Hypothalamus (tissue), 51 donors: ENCODE measurements around the gene NPDC1.
"Not testable (repeated sequence)": the region's sequence is repeated elsewhere in the genome, so short reads cannot be mapped to it uniquely, and the experiment has no call there.

ENCODE experiments used
- DNase-seq, 51 donors: peaks; one replicate each; lab custom pipeline; 2025; lab: John Stamatoyannopoulos, UW

The NPDC1 gene

DNA sequence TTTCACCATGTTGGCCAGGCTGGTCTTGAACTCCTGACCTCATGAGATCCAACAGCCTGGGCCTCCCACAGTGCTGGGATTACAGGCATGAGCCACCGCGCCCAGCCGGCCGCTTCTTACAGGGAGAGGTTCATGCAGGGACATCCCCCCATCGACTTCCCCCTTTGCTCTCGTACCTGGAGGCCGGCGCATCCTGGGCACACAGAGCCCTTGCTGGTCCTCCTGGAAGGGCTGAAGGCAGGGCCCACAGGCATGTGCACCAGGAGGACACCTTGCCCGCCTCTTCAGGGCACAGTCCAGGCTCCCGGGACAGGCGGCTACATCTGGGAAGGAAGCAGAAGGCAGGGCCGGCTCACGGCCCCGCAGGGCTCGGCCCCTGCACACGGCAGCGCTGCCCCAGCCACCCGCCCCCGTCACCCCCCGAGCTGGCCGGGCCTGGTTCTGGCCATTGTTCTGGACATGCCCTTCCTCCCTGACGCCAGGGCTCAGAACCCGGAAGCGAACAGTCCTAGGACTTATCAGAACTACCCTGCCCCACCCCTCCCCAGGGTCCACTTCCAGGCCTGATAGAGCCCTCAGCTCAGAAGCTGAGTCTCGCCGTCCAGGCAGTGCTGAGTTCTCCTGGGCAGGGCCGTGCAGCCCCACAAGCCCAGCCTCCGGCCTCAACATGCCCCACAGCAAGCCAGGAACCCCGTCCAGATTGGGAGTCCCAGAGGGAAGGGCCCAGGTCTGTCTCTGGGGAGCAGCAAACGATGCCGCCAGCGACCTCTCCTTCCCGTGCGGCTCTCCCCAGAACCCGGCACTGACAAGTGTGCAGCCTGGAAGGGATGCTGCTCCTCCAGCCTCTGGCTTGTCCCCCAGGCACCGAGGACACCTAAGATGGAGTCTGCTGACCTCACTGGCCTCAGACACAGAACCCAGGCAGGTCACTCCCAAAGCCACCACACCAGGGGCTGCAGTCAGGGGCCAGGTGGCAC, 2.9 kb downstream of the NPDC1 start:
- no peak for DNase-seq

DNA sequence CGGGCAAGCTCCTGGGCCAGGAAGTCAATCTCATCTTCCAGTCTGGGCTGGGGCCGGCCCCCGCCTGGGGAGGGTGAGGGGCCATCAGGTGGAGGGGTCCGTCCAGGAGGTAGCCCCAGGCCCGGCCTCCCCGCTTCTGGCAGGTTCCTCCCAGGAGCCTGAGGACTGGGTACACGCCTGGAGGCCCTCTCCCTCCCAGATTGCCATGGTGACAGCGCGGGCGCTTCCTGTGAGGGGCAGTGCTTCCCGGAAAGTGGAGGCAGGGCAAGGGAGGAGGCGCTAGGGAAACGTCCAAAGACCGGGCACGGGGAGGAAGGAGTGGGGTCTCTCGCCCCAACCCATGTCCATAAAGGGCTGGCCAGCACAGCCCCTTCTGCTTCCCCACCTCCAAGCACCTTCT, 4.9 kb downstream of the NPDC1 start:
- DNase-seq = peak in 1 of 51 donors; percentile 14

DNA sequence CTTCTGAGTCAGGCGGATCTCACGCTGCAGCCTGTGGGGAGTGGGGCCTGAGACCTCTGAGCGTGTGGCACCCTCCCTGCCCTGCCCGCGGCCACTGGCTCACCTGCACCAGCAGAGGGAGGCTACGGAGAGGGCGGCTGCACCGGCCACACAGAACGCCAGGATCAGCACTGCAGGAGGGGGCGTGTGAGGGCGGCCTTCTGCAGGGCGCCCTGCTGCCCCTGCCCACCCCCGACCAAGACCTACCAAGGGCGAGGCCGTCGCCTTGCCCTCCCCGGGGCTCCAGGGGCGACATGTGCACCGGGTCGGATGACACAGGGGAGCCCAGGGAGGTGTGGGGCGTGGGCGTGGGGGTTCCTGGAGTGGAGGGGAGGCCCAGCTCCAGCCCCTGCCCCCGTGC, 5.4 kb downstream of the NPDC1 start:
- DNase-seq = no peak

DNA sequence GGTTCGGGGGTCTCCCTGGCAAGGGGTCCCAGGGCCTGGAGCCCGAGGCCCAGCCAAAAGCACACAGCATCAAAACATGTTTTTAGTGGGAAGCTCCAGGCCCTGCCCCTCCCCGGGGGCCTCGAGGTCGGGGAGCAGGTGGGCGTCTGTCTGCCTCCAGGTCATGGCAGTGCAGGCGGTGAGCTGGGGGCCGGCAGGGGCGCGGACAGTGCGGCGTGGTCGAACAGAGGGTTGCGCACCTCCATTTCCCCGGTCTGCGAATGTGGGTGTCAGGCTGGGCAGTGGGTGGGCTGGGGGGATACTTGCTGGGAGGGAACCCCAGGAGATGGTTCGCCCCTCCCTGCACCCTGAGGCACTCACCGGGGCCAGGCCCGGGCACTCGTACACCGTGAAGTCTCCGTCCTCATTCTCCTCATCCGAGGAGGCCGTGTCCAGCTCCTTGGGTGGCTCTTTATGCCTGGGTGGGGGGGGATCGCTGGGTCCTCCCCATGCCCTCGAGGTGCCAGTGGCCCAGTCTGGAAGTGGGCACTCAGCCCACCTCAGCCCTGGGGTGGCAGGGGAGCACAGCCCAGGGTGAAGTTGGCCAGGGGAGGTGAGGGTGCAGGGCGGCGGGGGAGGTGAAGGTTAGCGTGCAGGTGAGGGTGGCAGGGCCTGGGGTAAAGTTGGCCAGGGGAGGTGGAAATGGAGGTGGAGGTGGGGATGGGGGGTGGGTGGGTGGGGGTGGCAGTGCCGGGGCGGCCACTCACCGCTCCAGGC, 6.2 kb downstream of the NPDC1 start:
- no peak for DNase-seq

DNA sequence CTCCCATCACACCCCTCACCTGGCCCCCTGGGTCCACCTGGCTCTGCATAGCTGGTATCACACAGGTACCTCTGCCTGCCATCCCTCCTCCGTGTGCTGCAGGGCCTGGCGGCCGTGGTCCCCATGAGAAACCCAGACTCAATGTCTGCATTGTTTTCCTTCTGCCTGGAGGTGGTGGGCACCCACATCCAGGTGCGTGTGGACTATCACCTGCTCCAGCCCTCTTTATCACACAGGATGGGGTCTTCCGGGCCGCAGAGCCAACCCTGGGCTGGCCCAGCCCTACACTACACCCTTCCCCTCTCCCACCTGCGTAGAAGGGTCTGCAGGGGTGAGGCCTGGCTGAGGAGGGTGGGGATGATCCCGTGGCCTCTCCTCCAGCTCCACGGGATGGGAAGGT, 7.1 kb downstream of the NPDC1 start:
- no peak for DNase-seq

DNA sequence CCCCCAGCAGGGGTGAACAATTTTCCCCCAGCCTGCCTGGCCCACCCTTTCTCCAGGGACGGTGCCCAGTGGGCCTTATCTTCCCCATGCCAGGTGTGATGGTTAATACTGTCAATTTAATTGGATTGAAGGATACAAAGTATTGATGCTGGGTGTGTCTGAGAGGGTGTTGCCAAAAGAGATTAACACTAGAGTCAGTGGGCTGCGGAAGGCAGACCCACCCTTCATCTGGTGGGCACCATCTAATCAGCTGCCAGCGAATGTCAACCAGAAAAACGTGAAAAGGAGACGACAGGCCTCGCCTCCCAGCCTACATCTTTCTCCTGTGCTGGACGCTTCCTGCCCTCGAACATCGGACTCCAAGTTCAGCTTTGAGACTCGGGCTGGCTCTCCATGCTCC, 8.5 kb downstream of the NPDC1 start:
- DNase-seq = no peak

DNA sequence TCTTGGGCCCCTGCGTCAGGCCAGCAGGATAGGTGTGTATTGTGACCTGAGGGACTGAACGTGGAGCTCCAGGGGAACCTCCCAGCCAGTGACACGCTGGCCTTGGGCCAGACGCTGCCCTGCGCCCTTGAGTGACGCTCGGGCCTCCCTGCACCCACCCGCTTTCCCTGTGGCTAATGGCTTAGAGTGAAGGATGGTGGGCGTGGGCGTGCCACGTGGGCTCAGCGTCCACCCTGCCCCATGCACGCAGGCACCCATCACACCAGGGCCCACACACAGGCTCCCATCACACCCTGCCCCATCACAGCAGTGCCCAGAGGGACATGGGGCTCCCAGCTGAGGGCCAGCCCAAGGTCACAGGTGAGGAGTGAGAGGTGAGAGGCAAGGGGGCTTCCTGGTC, 8.9 kb downstream of the NPDC1 start:
- no peak for DNase-seq

DNA sequence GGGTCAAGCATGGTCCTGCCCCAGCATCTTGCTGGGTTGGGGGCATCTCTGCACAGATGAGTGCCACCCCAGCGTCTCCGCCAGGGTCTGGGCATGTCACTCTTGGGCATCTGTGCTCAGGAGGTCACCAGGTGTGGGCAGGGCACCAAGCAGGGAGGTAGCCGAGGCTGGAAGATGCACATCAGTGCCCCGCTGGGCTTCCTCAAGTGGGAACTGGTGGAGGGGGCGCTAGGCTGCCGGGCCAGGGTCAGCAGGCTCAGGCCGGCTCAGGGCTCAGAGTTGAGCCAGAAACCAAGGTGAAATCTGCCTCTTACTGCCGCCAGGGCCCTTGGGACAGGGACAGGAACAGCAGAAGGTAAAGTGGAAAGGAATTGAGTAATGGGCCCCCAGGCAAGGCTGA, 10.0 kb downstream of the NPDC1 start:
- no peak for DNase-seq

DNA sequence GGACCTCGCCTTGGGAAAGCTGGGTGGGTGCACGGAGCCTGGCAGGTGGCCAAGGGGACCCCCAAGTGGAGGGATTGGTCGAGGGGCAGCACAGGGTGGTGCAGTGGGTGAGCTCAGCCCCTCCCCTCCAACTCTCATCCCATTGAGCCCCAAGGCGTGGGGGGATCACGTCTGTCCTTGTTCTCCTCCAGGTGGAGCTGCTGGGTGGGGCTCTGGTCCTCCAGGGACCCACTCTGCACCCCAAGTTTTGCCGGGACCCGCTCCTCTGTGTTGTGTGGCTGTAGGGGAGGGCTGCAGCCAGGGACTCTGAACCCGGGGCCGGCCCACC, 10.5 kb downstream of the NPDC1 start:
- DNase-seq = no peak

DNA sequence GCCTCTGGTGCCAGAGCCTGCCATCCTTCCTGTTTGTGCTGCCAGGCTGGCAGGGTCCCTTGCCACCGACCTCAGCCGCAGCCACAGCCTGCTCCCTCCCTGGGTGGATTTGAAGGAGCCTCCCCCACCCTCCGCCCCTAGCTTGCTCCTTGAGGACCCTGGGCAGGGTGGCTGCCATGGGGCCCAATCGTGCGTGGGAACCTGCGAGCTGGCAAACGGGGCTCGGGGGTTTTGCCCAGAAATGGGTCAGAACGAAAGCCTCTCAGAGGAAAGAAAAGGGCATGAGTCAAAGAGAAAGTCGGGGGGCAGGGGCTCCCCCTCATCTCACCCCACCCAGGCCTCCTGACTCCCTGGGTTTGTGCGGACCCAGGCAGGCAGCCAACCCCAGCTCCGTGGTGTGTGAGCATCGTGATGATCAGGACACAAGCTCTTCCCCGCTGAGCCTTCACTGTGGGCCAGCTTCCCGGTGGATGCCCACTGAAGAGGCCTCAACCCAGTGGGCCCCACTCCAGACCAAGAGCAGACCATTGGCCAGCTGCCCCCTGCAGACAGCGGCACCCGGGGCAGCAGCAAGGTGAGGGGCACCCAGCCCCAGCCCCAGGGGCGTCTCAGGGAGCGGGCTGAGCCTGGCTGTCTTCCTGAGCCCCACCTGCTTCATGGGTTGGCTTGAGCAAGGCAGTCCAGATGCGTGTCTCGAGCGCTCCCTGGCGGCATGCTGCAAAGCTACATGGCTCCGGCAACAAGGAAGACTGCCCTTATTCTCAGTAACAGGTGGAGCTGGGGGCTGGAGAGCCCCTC, 11.1 kb downstream of the NPDC1 start:
- DNase-seq = peak in 49 of 51 donors; percentile 20 to 90 (median 75)

DNA sequence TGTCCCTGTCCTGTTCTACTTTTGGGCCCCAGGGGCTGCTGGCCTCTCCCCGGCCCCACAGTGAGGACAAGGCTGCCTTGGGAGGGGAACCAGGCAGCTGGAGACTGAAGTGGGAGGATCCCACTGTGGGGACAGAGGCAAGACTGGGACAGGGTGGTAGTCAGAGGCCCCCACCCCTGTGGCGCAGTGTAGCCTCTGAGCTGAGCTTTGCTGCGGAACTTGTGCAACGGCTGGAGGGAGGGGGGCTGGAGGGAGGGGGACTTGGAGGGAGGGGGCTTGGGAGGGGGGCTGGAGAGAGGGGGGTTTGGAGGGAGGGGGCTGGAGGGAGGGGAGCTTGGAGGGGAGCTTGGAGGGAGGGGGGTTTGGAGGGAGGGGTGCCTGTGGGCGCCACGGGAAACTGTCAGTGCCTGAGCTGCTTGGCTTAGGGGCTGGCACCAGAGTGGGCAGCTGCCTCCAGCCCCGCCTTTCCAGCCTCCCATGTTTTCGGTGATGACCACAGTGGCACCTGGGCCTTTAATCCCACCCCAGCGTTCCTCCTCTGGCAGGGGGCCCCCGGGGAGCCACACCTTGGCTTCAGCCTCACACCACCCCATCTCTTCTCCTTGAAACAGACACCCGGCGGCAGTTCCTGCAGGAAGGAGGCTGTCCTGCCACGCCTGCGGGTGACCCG, 11.8 kb downstream of the NPDC1 start:
- no peak for DNase-seq

DNA sequence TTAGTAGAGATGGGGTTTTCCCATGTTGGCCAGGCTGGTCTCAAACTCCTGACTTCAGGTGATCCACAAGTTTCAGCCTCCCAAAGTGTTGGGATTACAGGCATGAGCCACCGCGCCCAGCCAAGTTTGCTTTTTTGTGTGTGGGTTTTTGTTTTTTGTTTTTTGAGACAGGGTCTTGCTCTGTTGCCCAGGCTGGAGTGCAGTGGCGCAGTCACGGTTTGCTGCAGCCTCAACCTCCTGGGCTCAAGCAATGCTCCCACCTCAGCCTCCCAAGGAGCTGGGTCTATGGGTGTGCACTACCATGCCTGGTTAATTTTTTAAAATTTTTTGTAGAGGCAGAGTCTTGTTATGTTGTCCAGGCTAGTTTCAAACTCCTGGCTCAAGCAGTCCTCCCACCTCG, 12.5 kb downstream of the NPDC1 start:
- not testable (repeated sequence) for DNase-seq

DNA sequence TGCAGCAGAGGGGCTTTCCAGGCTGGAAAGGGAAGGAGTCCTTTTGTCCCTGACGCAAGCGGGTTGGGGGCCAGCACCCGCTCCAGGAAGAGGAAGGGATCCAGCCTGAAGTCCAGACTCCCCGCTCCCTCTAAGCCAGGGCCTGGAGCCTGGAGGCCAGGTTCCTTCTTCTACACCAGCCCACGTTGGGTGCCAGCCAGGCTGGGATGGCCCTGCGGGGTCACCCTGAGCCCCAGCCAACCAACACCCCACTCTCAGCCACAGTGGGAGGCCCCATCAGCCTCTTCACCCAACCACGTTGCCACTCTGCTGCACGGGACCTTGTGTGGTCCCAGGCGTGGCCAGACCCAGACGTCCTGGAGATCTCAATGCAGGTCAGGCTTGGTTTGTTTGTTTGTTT, 13.1 kb downstream of the NPDC1 start:
- no peak for DNase-seq

DNA sequence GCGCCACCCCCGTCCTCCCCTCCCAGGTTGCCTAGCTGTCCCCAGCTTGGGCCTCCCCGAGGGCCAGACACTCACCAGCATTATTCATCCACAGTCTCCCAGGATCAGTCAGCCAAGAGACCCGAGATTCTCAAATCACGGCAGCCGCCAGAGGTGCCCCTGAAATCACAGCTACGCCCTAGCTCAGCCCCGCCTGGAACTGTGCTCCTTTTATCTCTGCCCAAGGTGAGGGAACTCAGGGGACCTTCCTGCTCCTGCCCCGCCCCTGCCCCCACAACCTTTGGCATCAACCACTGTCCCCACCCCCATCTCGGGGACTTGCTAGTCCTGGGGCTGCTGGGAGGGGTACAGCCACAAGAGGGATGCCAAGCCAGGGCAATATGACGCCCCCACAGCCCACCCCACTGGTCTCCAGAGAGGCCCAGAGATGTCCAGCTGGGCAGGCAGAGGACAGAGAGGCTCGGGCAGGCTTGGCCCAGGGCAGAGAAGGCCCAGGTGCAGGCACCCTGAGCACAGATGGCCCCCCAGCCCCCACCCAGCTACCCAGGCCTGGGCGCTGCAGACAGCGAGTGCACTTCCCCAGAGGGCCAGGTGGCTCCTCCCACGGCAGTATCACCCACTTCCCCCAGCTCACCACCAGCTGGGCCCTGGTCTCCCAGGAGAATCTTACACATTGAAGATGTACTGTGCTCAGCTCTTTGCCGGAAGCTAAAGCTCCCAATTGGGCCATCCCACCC, 13.9 kb downstream of the NPDC1 start, which contains the start of gene FUT7:
TSS of gene FUT7 (minus strand) at position 185 of the 737 bp plus-strand sequence. CDS start at position 88, 97 bp downstream.
- no peak for DNase-seq

DNA sequence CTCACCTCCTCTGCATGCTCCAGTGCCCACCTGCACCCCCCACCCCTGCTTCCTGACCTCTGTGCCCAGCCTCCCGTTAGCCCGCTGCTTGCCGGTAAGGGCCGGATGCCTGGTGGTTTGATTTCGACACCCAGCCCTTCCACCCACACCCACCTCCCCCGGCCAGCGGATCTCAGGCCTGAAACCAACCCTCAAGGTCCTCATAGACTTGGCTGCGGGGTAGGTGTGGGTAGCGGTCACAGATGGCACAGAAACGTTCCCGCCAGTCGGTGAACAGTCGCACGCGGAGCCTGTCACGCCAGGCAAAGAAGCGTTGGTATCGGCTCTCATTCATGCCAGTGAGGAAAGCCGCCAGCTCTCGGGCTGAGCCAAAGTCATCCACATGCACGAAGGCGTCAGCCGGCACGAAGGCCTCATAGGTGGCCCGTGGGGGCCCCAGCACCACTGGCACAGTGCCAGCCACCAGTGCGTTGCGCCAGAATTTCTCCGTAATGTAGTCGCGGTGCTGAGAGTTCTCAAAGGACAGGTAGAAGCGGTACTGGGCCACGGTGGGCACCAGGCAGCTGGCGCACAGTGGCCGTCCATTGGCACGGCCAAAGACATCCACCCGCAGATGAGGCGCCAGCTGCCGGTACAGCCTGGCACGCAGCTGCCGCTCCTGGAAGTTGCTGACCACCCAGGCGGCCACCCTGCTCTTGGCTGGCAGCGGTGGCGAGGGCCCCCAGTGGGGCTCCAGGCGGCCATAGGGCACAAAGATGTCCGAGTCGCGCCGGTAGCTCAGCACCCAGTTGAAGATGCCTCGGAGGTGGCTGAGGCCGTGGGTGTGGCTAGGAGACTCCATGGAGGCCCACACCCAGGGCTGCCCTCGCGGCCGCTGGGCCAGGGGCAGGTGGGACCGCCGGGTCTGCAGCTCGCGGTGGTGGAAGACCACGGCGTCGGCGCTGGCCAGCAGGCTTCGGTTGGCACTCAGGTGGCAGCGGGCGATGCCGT, 15.1 kb downstream of the NPDC1 start:
- peak in 1 of 51 donors; percentile 48 for DNase-seq

DNA sequence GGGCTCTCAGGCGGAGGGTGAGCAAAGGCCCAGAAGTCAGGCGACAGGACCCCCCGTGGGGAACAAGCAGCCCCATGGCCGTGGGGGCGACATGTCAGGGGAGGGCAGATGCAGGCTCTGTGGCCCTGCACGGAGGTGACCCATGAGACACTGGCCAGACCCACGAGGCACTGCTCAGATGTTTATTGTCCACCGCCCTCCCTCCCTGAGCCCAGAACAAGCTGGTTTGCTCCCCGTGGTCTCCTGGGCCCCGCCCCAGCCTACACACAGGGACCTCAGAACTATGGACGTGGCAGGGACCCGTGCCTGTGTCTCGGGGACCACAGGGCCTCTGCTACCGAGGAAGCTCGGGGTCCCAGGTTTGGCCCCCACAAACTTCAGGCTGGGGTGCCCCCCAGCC, 16.0 kb downstream of the NPDC1 start:
- no peak for DNase-seq

DNA sequence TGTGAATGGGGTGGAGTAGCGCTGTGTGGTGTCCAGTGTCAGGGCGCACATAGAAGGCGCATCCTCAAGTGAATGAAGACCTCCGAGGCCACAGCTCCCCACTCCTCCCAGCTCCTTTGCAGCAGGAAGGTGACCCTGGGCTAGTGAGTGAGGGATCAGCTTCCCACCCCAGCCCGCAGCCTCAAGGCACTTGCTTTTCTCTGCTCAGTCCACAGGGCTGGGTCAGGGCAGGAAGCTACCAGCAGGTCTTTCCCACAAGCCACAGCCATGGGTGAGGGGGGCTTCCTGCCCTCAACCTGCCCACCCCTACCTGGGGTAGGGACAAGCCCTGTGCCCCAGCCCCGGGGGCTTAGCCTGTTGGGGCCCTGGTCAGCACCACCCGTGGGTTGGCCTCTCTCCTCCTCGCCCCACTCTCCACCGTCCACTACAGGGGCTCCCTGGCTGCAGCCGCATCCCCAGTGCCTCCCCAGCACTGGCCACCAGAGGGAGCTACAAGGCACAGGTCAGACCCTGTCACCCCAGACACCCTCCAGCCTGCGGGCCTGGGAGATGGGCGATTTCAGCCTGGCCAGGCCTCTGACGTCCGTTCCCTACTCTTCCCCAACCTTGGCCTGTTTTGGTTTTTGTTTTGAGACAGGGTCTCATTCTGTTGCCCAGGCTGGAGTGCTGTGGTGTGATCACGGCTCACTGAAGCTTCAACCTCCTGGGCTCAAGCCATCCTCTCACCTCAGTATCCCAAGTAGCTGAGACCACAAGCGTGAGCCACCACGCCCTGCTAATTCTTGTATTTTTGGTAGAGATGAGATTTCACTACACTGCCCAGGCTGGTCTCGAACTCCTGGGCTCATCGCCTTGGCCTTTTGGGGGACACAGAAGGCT, 16.7 kb downstream of the NPDC1 start:
- DNase-seq = peak in 48 of 51 donors; percentile 17 to 85 (median 66)
